Measurements from ENCODE around the gene CD52.
"Not testable (repeated sequence)": the region's sequence is repeated elsewhere in the genome, so short reads cannot be mapped to it uniquely, and the experiment has no call there.

CD52 gene

GRCh38 chr1:26328597-26328996 is 10.8 kb downstream of the CD52 start:
- TF ChIP-seq CTCF (IDR thresholded peaks at IDR 0.05; ENCODE audit: low read depth, low read length) = no peak
- no peak for DNase-seq (ENCODE audit: extremely low read depth, low read depth)

GRCh38 chr1:26329380-26329779 is 11.6 kb downstream of the CD52 start:
- DNase-seq (ENCODE audit: extremely low read depth, low read depth) = not testable (repeated sequence)

- DNase-seq (ENCODE audit: extremely low read depth, low read depth) = no peak
Measured at GRCh38 chr1:26330276-26330675, 12.5 kb downstream of the CD52 start.

GRCh38 chr1:26333312-26333711 is 15.6 kb downstream of the CD52 start:
- not testable (repeated sequence) for DNase-seq (ENCODE audit: extremely low read depth, low read depth)

More at GRCh38 chr1:26330276-26330675, 12.5 kb downstream of the CD52 start:
- no peak for TF ChIP-seq CTCF (IDR thresholded peaks at IDR 0.05; ENCODE audit: low read depth, low read length)

- no peak for DNase-seq (ENCODE audit: extremely low read depth, low read depth)
- TF ChIP-seq CTCF (IDR thresholded peaks at IDR 0.05; ENCODE audit: low read depth, low read length) = no peak
Measured at GRCh38 chr1:26335774-26336476, 18.2 kb downstream of the CD52 start.

- TF ChIP-seq CTCF (IDR thresholded peaks at IDR 0.05; ENCODE audit: low read depth, low read length) = no peak
- DNase-seq (ENCODE audit: extremely low read depth, low read depth) = no peak
Measured at GRCh38 chr1:26336477-26337205, 18.9 kb downstream of the CD52 start.

GRCh38 chr1:26337206-26337535 is 19.4 kb downstream of the CD52 start:
- TF ChIP-seq CTCF (IDR thresholded peaks at IDR 0.05; ENCODE audit: low read depth, low read length) = no peak
- no peak for DNase-seq (ENCODE audit: extremely low read depth, low read depth)

- no peak for DNase-seq (ENCODE audit: extremely low read depth, low read depth)
- TF ChIP-seq CTCF (IDR thresholded peaks at IDR 0.05; ENCODE audit: low read depth, low read length) = no peak
Measured at GRCh38 chr1:26337625-26338024, 19.9 kb downstream of the CD52 start.
